MM.1S (cell line): Measurements from ENCODE around the gene SLC2A10.

Experiments used
- CTCF ChIP-seq: fragments of 300-600 bp; sonication (generic); IDR thresholded peaks from 2 replicates; pipeline ENCODE4 v1.5.1; 2016; ENCODE audit warnings: antibody characterized with exemption, low read length, mixed read lengths
- EZH2 ChIP-seq: fragments of 300-600 bp; sonication (generic); optimal IDR thresholded peaks from 2 replicates; pipeline ENCODE3; 2017; ENCODE audit warnings: low read depth, mild to moderate bottlenecking, antibody characterized with exemption, low read length, mixed read lengths
- EZH2phosphoT487 ChIP-seq: fragments of 300-600 bp; sonication (generic); IDR thresholded peaks from 2 replicates; pipeline ENCODE4 v1.6.1; 2018; ENCODE audit warnings: antibody characterized with exemption, low read length

DNA sequence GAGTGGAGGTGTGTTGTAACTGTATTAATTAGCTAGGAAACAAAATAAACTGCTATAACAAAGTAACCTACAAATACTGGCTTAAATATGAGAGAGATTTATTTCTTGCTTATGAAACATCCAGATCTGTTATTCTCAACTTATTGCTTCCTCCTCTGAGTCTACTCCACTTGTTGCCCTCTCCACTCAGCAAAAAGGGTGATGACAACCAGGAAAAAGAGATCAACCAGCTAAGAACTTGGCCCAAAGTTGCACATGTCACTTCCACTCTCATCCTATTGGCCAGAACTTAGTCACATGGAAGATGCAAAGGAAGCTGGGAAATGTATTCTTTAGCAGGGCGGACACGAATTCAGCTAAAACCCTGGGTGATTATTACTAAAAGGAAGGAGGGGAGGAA lies 15.0 kb upstream of the SLC2A10 start:
- TF ChIP-seq EZH2phosphoT487: no peak
- TF ChIP-seq CTCF: no peak
- no peak for TF ChIP-seq EZH2
